Measurements from ENCODE around the gene IL15RA. TPM values are rescaled to one million over a fixed set of nuclear protein-coding genes. Genes with fewer than 3 reads are reported as not detected.

Gene IL15RA
- total and polyA plus RNA-seq, 12 donors: 2.8 to 55.8 (median 10.0) TPM

DNA sequence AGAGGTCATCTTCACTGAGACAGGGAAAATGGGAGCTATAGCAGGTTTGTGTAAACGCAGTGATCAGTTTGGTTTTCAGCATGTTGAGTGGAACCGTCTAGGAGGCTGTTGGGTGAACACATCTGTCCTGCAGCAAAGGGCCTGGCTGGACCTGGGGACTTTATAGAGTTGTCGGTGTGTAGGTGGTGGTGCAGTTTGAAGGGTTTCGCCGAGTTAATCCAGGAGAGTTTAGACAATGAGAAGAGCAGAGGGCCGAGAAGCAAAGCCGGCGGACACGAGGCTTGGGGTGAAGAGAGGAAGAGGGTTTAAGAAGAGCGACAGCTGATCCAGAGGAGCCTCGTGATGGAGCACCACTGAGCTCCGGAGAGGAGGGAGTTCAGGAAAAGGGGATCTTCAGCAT lies 39.1 kb downstream of the IL15RA start:
- 92 to 94% (median 93%) methylated on average over 12 of the region's 12 CpGs for WGBS, 4 donors

DNA sequence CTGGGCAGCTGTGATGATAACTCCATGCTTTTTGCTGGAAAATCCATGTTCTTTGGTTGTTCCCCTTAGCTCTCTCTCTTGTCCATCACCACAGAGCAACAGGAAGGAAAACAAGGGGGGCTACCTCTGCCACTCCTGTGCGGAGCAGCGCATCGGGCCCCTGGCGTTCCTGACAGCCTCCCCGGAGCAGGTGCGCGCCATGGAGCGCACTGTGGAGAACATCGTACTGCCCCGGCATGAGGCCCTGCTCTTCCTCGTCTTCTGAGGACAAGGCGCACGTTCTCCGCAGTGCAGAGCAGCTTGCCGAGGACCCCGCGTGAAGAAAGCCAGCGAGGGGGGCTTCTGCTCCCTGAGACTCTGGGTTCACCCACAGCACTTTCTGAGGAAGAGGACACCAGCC lies 40.3 kb downstream of the IL15RA start:
- H3K4me1 ChIP-seq (replicated peaks in 1 of 2): peaks cover 4 to 16% of the 10 kb centered on the region in 2 donors
- no peak overlapping the region for H3K4me3 ChIP-seq
- no peak for TF ChIP-seq POLR2A (IDR thresholded peaks at IDR 0.05)
- TF ChIP-seq, protein P1, sequence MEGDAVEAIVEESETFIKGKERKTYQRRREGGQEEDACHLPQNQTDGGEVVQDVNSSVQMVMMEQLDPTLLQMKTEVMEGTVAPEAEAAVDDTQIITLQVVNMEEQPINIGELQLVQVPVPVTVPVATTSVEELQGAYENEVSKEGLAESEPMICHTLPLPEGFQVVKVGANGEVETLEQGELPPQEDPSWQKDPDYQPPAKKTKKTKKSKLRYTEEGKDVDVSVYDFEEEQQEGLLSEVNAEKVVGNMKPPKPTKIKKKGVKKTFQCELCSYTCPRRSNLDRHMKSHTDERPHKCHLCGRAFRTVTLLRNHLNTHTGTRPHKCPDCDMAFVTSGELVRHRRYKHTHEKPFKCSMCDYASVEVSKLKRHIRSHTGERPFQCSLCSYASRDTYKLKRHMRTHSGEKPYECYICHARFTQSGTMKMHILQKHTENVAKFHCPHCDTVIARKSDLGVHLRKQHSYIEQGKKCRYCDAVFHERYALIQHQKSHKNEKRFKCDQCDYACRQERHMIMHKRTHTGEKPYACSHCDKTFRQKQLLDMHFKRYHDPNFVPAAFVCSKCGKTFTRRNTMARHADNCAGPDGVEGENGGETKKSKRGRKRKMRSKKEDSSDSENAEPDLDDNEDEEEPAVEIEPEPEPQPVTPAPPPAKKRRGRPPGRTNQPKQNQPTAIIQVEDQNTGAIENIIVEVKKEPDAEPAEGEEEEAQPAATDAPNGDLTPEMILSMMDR (IDR thresholded peaks at IDR 0.05): no peak
- no peaks in the 10 kb centered on the region for H3K9me3 ChIP-seq (replicated peaks in 1 of 3)
- H3K27me3 ChIP-seq: no peaks in the 10 kb centered on the region
- no peak overlapping the region for H3K27ac ChIP-seq
- intact Hi-C loops (cut with DNase I): no loop called here
- H3K36me3 ChIP-seq (replicated peaks in 1 of 2): peaks cover 0 to 48% of the 10 kb centered on the region in 2 donors
- DNase-seq: no peak
- WGBS, 4 donors: 95 to 97% (median 96%) methylated on average over 18 of the region's 18 CpGs

More for the DNA sequence above, 39.1 kb downstream of the IL15RA start:
- H3K27ac ChIP-seq: no peak overlapping the region
- no peak for DNase-seq
- no peaks in the 10 kb centered on the region for H3K27me3 ChIP-seq
- peaks cover 0 to 47% of the 10 kb centered on the region in 2 donors for H3K36me3 ChIP-seq (replicated peaks in 1 of 2)
- peaks cover 0 to 11% of the 10 kb centered on the region in 2 donors for H3K4me1 ChIP-seq (replicated peaks in 1 of 2)
- intact Hi-C loops (cut with DNase I): no loop called here
- no peak for TF ChIP-seq POLR2A (IDR thresholded peaks at IDR 0.05)
- TF ChIP-seq, protein P1 (IDR thresholded peaks at IDR 0.05): no peak
- no peak overlapping the region for H3K4me3 ChIP-seq
- H3K9me3 ChIP-seq (replicated peaks in 1 of 3): no peaks in the 10 kb centered on the region

DNA sequence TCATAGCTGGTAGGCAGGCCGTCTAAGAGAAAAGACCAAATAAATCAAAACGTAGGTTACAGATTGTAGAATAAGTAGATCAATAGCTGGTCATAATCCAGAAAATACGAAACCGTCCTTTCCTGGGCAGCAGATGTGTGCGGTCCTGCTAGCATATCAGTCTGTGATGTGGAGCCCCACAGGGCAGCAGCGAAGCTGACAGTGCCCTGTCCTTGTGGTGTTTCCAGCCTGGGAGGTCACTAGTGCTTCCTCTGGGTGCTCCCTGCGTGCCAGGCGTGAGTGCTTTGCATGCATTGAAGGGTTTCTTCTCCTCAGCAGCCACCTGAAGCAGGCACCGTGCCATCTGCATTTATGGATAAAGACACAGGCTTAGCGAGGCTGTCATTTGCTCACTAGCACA lies 41.7 kb downstream of the IL15RA start:
- Histone ChIP-seq H3K36me3 (replicated peaks in 1 of 2) (peaks cover 0 to 62% of the 10 kb centered on the region in 2 donors), H3K27ac (no peak overlapping the region), H3K4me1 (replicated peaks in 1 of 2) (peaks cover 4 to 12% of the 10 kb centered on the region in 2 donors), H3K9me3 (replicated peaks in 1 of 3) (no peaks in the 10 kb centered on the region), H3K4me3 (no peak overlapping the region), H3K27me3 (no peaks in the 10 kb centered on the region)
- TF ChIP-seq, protein P1 (IDR thresholded peaks at IDR 0.05): no peak
- no peak for TF ChIP-seq POLR2A (IDR thresholded peaks at IDR 0.05)
- DNase-seq: no peak
- intact Hi-C loops (cut with DNase I): no loop called here
- 85 to 93% (median 90%) methylated on average over 8 to 10 of the region's 10 CpGs for WGBS, 4 donors

DNA sequence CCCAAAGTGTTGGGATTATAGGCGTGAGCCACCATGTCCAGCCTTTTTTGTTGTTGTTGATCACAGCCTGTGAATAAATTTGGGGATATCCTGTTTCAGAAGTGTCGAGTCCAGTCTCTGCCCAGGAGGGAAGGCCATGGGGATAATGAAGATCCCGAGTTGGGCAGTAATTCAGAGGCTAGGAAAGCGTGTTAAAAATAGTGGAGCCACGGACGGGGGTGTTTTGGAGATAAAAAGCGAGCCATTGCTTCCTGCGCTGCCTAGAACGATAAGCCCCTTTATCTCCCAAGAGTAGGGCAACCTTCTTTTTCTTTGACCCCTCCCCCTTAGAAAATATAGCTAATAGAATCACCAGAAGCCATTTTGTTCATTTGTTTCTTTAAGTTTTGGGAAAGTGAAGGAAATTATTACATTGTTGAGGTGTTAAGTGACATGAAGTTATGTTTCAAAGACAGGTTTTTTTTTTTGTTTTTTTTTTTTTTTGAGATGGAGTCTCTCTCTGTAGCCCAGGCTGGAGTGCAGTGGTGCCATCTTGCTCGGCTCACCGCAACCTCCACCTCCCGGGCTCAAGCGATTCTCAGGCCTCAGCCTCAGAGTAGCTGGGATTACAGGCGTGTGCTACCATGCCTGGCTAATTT lies 43.3 kb downstream of the IL15RA start:
- Histone ChIP-seq H3K36me3 (replicated peaks in 1 of 2) (peaks cover 0 to 77% of the 10 kb centered on the region in 2 donors), H3K4me1 (replicated peaks in 1 of 2) (peaks cover 4 to 12% of the 10 kb centered on the region in 2 donors), H3K27me3 (no peaks in the 10 kb centered on the region), H3K27ac (no peak overlapping the region), H3K9me3 (replicated peaks in 1 of 3) (no peaks in the 10 kb centered on the region), H3K4me3 (no peak overlapping the region)
- WGBS, 4 donors: 94 to 95% (median 94%) methylated on average over 14 of the region's 14 CpGs
- TF ChIP-seq, protein P1 (IDR thresholded peaks at IDR 0.05): no peak
- no peak for TF ChIP-seq POLR2A (IDR thresholded peaks at IDR 0.05)
- no peak for DNase-seq
- intact Hi-C loops (cut with DNase I): no loop called here

Measured in adrenal gland (tissue), 12 donors.